Chondrocyte (in vitro differentiated cells): ENCODE results near the gene NFASC. TPM values are rescaled to one million over a fixed set of nuclear protein-coding genes. Genes with fewer than 3 reads are reported as not detected.

Experiments used
- DNase-seq: peaks from one replicate; pipeline ENCODE4 v3.0.0; 2021; ENCODE audit warnings: mixed read lengths, low spot score
- H3K27ac Mint-ChIP-seq: one replicate; pipeline ENCODE4 v1.8.0; 2021; ENCODE audit warnings: mild to moderate bottlenecking, moderate library complexity, mixed read lengths; ENCODE audit not compliant: unreplicated experiment
- H3K27me3 Mint-ChIP-seq: 2 replicates; pipeline ENCODE4 v1.8.0; 2021; ENCODE audit warnings: low read depth, mixed read lengths
- H3K36me3 Mint-ChIP-seq: 2 replicates; pipeline ENCODE4 v1.8.0; 2021; ENCODE audit warnings: low read depth, mixed read lengths
- H3K4me1 Mint-ChIP-seq: 2 replicates; pipeline ENCODE4 v1.8.0; 2021; ENCODE audit warnings: low read depth, mild to moderate bottlenecking, mixed read lengths
- H3K4me3 Mint-ChIP-seq: one replicate; pipeline ENCODE4 v1.8.0; 2021; ENCODE audit warnings: mild to moderate bottlenecking, moderate library complexity, mixed read lengths; ENCODE audit not compliant: unreplicated experiment
- H3K9me3 Mint-ChIP-seq: 2 replicates; pipeline ENCODE4 v1.8.0; 2021; ENCODE audit warnings: low read depth, mixed read lengths
- CTCF ChIP-seq: fragments of 200-600 bp; sonication (generic); IDR thresholded peaks from 2 replicates; pipeline ENCODE4 v1.5.0; 2021; ENCODE audit warnings: antibody characterized with exemption, mild to moderate bottlenecking, moderate library complexity
- total RNA-seq: library from RNA; stranded (reverse); gene quantifications from 3 replicates; pipeline ENCODE4 v1.2.1, GENCODE V29; 2021

NFASC gene
- total RNA-seq, 1 donor from 2014 or later, result 0.20 TPM

- no peak for TF ChIP-seq CTCF
- Mint-ChIP-seq H3K36me3 (no peaks in the 10 kb centered on the region), H3K27ac (no peak overlapping the region), H3K27me3 (peaks cover 79% of the 10 kb centered on the region), H3K9me3 (no peaks in the 10 kb centered on the region), H3K4me3 (no peak overlapping the region), H3K4me1 (no peaks in the 10 kb centered on the region)
- no peak for DNase-seq
Measured at GRCh38 chr1:204959374-204959773, 88.7 kb downstream of the NFASC start.

- H3K27me3 Mint-ChIP-seq, result peaks cover 81% of the 10 kb centered on the region
- no peak for TF ChIP-seq CTCF
- no peak overlapping the region for H3K27ac Mint-ChIP-seq
- no peak for DNase-seq
- no peaks in the 10 kb centered on the region for H3K4me1 Mint-ChIP-seq
- no peaks in the 10 kb centered on the region for H3K36me3 Mint-ChIP-seq
- H3K9me3 Mint-ChIP-seq, result no peaks in the 10 kb centered on the region
- H3K4me3 Mint-ChIP-seq, result no peak overlapping the region
Measured at GRCh38 chr1:204959836-204960235, 89.2 kb downstream of the NFASC start.

GRCh38 chr1:204960306-204961125 lies 89.9 kb downstream of the NFASC start:
- Mint-ChIP-seq H3K9me3 (no peaks in the 10 kb centered on the region), H3K4me1 (no peaks in the 10 kb centered on the region), H3K4me3 (no peak overlapping the region), H3K27me3 (peaks cover 83% of the 10 kb centered on the region), H3K36me3 (no peaks in the 10 kb centered on the region), H3K27ac (no peak overlapping the region)
- no peak for TF ChIP-seq CTCF
- DNase-seq, result no peak

GRCh38 chr1:204961765-204962419 lies 91.2 kb downstream of the NFASC start:
- no peaks in the 10 kb centered on the region for H3K36me3 Mint-ChIP-seq
- DNase-seq, result no peak
- H3K9me3 Mint-ChIP-seq, result no peaks in the 10 kb centered on the region
- peaks cover 84% of the 10 kb centered on the region for H3K27me3 Mint-ChIP-seq
- H3K4me1 Mint-ChIP-seq, result no peaks in the 10 kb centered on the region
- no peak for TF ChIP-seq CTCF
- no peak overlapping the region for H3K4me3 Mint-ChIP-seq
- H3K27ac Mint-ChIP-seq, result no peak overlapping the region

GRCh38 chr1:204962742-204963632 lies 92.3 kb downstream of the NFASC start:
- Mint-ChIP-seq H3K36me3 (no peaks in the 10 kb centered on the region), H3K27ac (no peak overlapping the region), H3K4me3 (no peak overlapping the region), H3K27me3 (peaks cover 83% of the 10 kb centered on the region), H3K9me3 (no peaks in the 10 kb centered on the region), H3K4me1 (no peaks in the 10 kb centered on the region)
- DNase-seq, result no peak
- no peak for TF ChIP-seq CTCF
